K562 (cell line): Measurements from ENCODE around the gene BRF1. TPM values are rescaled to one million over a fixed set of nuclear protein-coding genes. Genes with fewer than 3 reads are reported as not detected.

Experiments
- ATAC-seq: fragments of 200-7000 bp; cut with Tn5 transposase; 3 replicates; pipeline ENCODE4 v1.9.1; 2020; ENCODE audit warnings: moderate library complexity
- BruUV-seq: library from RNA; stranded (reverse); fragments of 400-500 nt; replicated peaks from 2 replicates; lab custom pipeline; 2021; lab: Mats Ljungman, UMichigan
- CTCF ChIA-PET: fragments of 300-600 bp; formaldehyde crosslinking; extraction: SDS; loops from one replicate; lab custom pipeline; 2021; ENCODE audit warnings: low intra/inter-chr PET ratio; lab: Yijun Ruan, JAX
- POLR2A ChIA-PET: fragments of 300-600, 350-650 bp; sonication (Branson Sonifier 250); formaldehyde crosslinking; extraction: SDS; loops from one replicate; lab custom pipeline; 2021; ENCODE audit warnings: antibody characterized with exemption, inconsistent platforms; lab: Yijun Ruan, JAX
- DNase-seq, 4 experiments: peaks; one replicate each; pipeline versions ENCODE4 v3.0.0 to v3.0.0-alpha.2; 2011 to 2018; ENCODE audit warnings: low spot score in 3 of 4, mixed read lengths in 3 of 4; ENCODE audit errors: extremely low read depth in 1 of 4
- FAIRE-seq: peaks from 2 replicates; lab custom pipeline; 2011; peaks lifted over from hg19 to GRCh38; lab: Jason Lieb, UNC
- H2AFZ ChIP-seq: 2 replicates; pipeline ENCODE4 v1.6.0; 2011; ENCODE audit warnings: low read depth, low read length, control low read depth, inconsistent platforms
- H3K27ac ChIP-seq: fragments of 200-600 bp; 3 replicates; pipeline ENCODE4 v1.8.0; 2011; ENCODE audit warnings: low read depth, mild to moderate bottlenecking, control low read depth, inconsistent platforms, low read length, moderate library complexity, mixed read lengths; ENCODE audit errors: extremely low read depth
- H3K27me3 ChIP-seq, 2 experiments: fragments of 300-600 bp in 1 of 2; 2 replicates in 1 of 2; 3 replicates in 1 of 2; pipeline versions ENCODE4 v1.6.0 to v1.8.0; 2011; ENCODE audit warnings: inconsistent platforms in 2 of 2, low read length in 2 of 2, mild to moderate bottlenecking in 1 of 2, mixed read lengths in 1 of 2, moderate library complexity in 1 of 2; ENCODE audit not compliant: control insufficient read depth in 2 of 2, insufficient read depth in 2 of 2
- H3K36me3 ChIP-seq: fragments of 300-600 bp; 3 replicates; pipeline ENCODE4 v1.8.0; 2011; ENCODE audit warnings: mild to moderate bottlenecking, low read length, inconsistent platforms; ENCODE audit not compliant: control insufficient read depth, insufficient read depth
- H3K4me1 ChIP-seq, 2 experiments: fragments of 200-600 bp in 1 of 2; replicated peaks in 1 of 2; 2 replicates in 1 of 2; 3 replicates in 1 of 2; pipeline versions ENCODE4 v1.5.1 to v1.8.0; 2011; ENCODE audit warnings: inconsistent platforms in 2 of 2, low read length in 2 of 2, mild to moderate bottlenecking in 1 of 2, mixed read lengths in 1 of 2, moderate library complexity in 1 of 2; ENCODE audit not compliant: control insufficient read depth in 2 of 2, insufficient read depth in 2 of 2
- H3K4me2 ChIP-seq: 2 replicates; pipeline ENCODE4 v1.6.1; 2011; ENCODE audit warnings: low read length, control low read depth, inconsistent platforms, mixed read lengths; ENCODE audit not compliant: insufficient read depth
- H3K4me3 ChIP-seq: fragments of 200-600 bp; sonication (generic), shearing (Covaris generic); 2 replicates; pipeline ENCODE4 v1.5.1; 2016; ENCODE audit warnings: control low read depth, inconsistent platforms
- H3K79me2 ChIP-seq: fragments of 200-600 bp; 3 replicates; pipeline ENCODE4 v1.8.0; 2011; ENCODE audit warnings: low read length, inconsistent platforms; ENCODE audit not compliant: control insufficient read depth, insufficient read depth
- H3K9ac ChIP-seq, 2 experiments: 2 replicates each; pipeline versions ENCODE4 v1.6.0 to v1.6.1; 2011; ENCODE audit warnings: low read depth in 2 of 2, low read length in 2 of 2, control low read depth in 1 of 2, inconsistent platforms in 1 of 2, mild to moderate bottlenecking in 1 of 2, mixed read lengths in 1 of 2; ENCODE audit not compliant: insufficient read depth in 1 of 2
- H3K9me1 ChIP-seq: one replicate; pipeline ENCODE4 v1.6.0; 2011; ENCODE audit warnings: inconsistent platforms, mild to moderate bottlenecking, low read length, moderate library complexity; ENCODE audit not compliant: control insufficient read depth, insufficient read depth
- H3K9me3 ChIP-seq: replicated peaks from 2 replicates; pipeline ENCODE4 v1.5.1; 2011; ENCODE audit warnings: low read depth, low read length, inconsistent platforms; ENCODE audit not compliant: control insufficient read depth, insufficient read depth
- H4K20me1 ChIP-seq: replicated peaks from 2 replicates; pipeline ENCODE4 v1.6.1; 2011; ENCODE audit warnings: low read length, inconsistent platforms, mixed read lengths; ENCODE audit not compliant: control insufficient read depth, insufficient read depth
- CBX3 ChIP-seq, 2 experiments: IDR thresholded peaks; 1 replicate in 1 of 2; 2 replicates in 1 of 2; pipeline ENCODE4 v1.6.1; 2012; ENCODE audit warnings: inconsistent platforms in 2 of 2, low read length in 2 of 2, borderline replicate concordance in 1 of 2, control low read depth in 1 of 2
- EGR1 ChIP-seq: fragments of 450-650 bp; conservative IDR thresholded peaks from 2 replicates; pipeline ENCODE4 v1.6.1; 2017; ENCODE audit warnings: mild to moderate bottlenecking
- ELK1 ChIP-seq: sonication (generic); formaldehyde crosslinking; IDR thresholded peaks from 2 replicates; pipeline ENCODE4 v1.8.1; 2022; ENCODE audit warnings: missing genetic modification reagents
- ETV5 ChIP-seq: sonication (generic); formaldehyde crosslinking; IDR thresholded peaks from 2 replicates; pipeline ENCODE4 v1.4.0; 2020; ENCODE audit warnings: low read depth, mild to moderate bottlenecking, missing genetic modification reagents
- HDGF ChIP-seq: fragments of 450-650 bp; IDR thresholded peaks from 2 replicates; pipeline ENCODE4 v1.6.1; 2016
- MECOM ChIP-seq: fragments of 250-450 bp; sonication (Bioruptor Pico); IDR thresholded peaks from 2 replicates; pipeline ENCODE4 v1.8.0; 2022; ENCODE audit warnings: inconsistent platforms
- MIER1 ChIP-seq: fragments of 450-650 bp; IDR thresholded peaks from 2 replicates; pipeline ENCODE4 v1.6.1; 2016; ENCODE audit warnings: antibody characterized with exemption, mild to moderate bottlenecking, low read depth
- NFYB ChIP-seq: IDR thresholded peaks from 2 replicates; pipeline ENCODE4 v1.6.1; 2011; ENCODE audit warnings: mild to moderate bottlenecking, moderate library complexity; ENCODE audit not compliant: insufficient read length; ENCODE audit errors: extremely low read depth
- SMC3 ChIP-seq: conservative IDR thresholded peaks from 2 replicates; pipeline ENCODE4 v1.6.1; 2011; ENCODE audit warnings: low read depth, low read length, improper control_type of control experiment; ENCODE audit not compliant: insufficient read depth
- TRIM28 ChIP-seq: fragments of 450-650 bp; IDR thresholded peaks from 2 replicates; pipeline ENCODE4 v1.6.1; 2017
- USF1 ChIP-seq: sonication (generic); formaldehyde crosslinking; IDR thresholded peaks from 2 replicates; pipeline ENCODE4 v1.9.0; 2022; ENCODE audit warnings: mild to moderate bottlenecking, missing genetic modification reagents
- WHSC1 ChIP-seq: IDR thresholded peaks from one replicate; pipeline ENCODE4 v1.6.1; 2012; ENCODE audit warnings: low read length, control low read depth, inconsistent platforms
- ZNF197 ChIP-seq: fragments of 200-800 bp; sonication (Bioruptor generic); IDR thresholded peaks from 2 replicates; pipeline ENCODE4 v1.6.1; 2016; ENCODE audit warnings: low read depth, missing genetic modification characterization, missing compliant biosample characterization
- ZNF586 ChIP-seq: fragments of 450-650 bp; formaldehyde crosslinking; conservative IDR thresholded peaks from 2 replicates; pipeline ENCODE4 v1.4.0; 2020; ENCODE audit warnings: mild to moderate bottlenecking, moderate library complexity
- WGBS: fragments of 100-300 bp; shearing (Covaris generic); methylation state at CpG from one replicate; pipeline ENCODE4 v1.1.6; 2016; ENCODE audit warnings: low coverage, mixed read lengths; ENCODE audit not compliant: insufficient coverage; ENCODE audit errors: missing lambda C conversion rate; 5-methylcytosine and 5-hydroxymethylcytosine counted together
- in situ Hi-C: fragments of 300-500 bp; cut with MboI; formaldehyde crosslinking; loops from 4 replicates; pipeline ENCODE4 v1.15.0; 2018; ENCODE audit warnings: inconsistent platforms, mixed read lengths
- intact Hi-C: fragments of 100-400 bp; cut with micrococcal nuclease; formaldehyde crosslinking; loops from 2 replicates; pipeline ENCODE4 v1.14.2; 2022
- polyA plus RNA-seq, 8 experiments: library from polyadenylated mRNA; depleted of rRNA in 4 of 8; stranded (reverse) in 5 of 8; unstranded in 3 of 8; fragments of >200 nt; fragmentation: Nextera tagmentation in 2 of 8; fragmentation: Illumina TruSeq in 1 of 8; extraction: Ambion mirVana in 2 of 8; extraction: Trizol in 1 of 8; gene quantifications; 2 replicates each; pipeline versions ENCODE4 v1.2.1 to v1.2.3, GENCODE V29; 2011 to 2014; ENCODE audit warnings: inconsistent platforms in 1 of 8, missing spikeins in 1 of 8
- total RNA-seq, 7 experiments: library from RNA; depleted of rRNA in 6 of 7; stranded (reverse); fragments of >200 nt in 6 of 7; fragmentation: Illumina TruSeq in 2 of 7; extraction: Trizol in 2 of 7; gene quantifications; 2 replicates each; pipeline versions ENCODE4 v1.2.1 to v1.2.3, GENCODE V29; 2011 to 2021; ENCODE audit warnings: low replicate concordance in 1 of 7
- TF ChIP-seq, protein P1 (sequence below): fragments of 250-450 bp; sonication (Bioruptor Pico); IDR thresholded peaks from 2 replicates; pipeline ENCODE4 v1.4.0; 2020; ENCODE audit warnings: mild to moderate bottlenecking, moderate library complexity

Gene BRF1
- total and polyA plus RNA-seq, 9 of the 15 experiments (the other 6 are each of a cell fraction or from before 2014, with no cell fraction given) = 0.14 to 24.6 (median 8.2) TPM

- Histone ChIP-seq H4K20me1 (no peaks in the 10 kb centered on the region), H3K4me2 (no peak overlapping the region), H3K9ac (no peak overlapping the region), H3K27me3 (no peaks in the 10 kb centered on the region)
- POLR2A ChIA-PET = interaction anchor here (0.6 kb wide), 1 partner anchor 9 kb away, joined by 3 read pairs; no protein-coding TSS in a partner anchor
- WGBS = 68% methylated on average over 2 of the region's 6 CpGs
- TF ChIP-seq CBX3 (IDR thresholded peaks at IDR 0.05; ENCODE audit: borderline replicate concordance in 1 of 2, low read length in 2 of 2) (no peak), ETV5 (no peak), ZNF586 (no peak), ZNF197 (no peak), ELK1 (no peak), USF1 (CRISPR knock-in tag) (no peak), MECOM (CRISPR knock-in tag) (no peak), HDGF (no peak), MIER1 (no peak), TRIM28 (no peak), SMC3 (no peak), WHSC1 (no peak), EGR1 (no peak), NFYB (no peak)
- TF ChIP-seq, protein P1, sequence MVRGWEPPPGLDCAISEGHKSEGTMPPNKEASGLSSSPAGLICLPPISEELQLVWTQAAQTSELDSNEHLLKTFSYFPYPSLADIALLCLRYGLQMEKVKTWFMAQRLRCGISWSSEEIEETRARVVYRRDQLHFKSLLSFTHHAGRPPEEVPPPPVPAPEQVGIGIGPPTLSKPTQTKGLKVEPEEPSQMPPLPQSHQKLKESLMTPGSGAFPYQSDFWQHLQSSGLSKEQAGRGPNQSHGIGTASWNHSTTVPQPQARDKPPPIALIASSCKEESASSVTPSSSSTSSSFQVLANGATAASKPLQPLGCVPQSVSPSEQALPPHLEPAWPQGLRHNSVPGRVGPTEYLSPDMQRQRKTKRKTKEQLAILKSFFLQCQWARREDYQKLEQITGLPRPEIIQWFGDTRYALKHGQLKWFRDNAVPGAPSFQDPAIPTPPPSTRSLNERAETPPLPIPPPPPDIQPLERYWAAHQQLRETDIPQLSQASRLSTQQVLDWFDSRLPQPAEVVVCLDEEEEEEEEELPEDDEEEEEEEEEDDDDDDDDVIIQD (CRISPR knock-in tag) = no peak
- TF ChIP-seq, all 486 proteins: peak for 0
- no peaks in the 10 kb centered on the region for H3K36me3 ChIP-seq
- no TSS peak for BruUV-seq
- H3K9me3 ChIP-seq = no peaks in the 10 kb centered on the region
- H3K79me2 ChIP-seq = no peaks in the 10 kb centered on the region; the same call in 2 of the 3 replicates
- CTCF ChIA-PET = no interaction called here
- ATAC-seq (no peak), FAIRE-seq (no peak), DNase-seq (no peak)
- no peak overlapping the region for H3K4me3 ChIP-seq
- no peak overlapping the region for H2AFZ ChIP-seq
- in situ Hi-C loops = no loop called here
- intact Hi-C loops = no loop called here
- H3K9me1 ChIP-seq = no peaks in the 10 kb centered on the region
- peaks cover 0 to 12% of the 10 kb centered on the region in 2 experiments; a peak in 2 of 5 replicates for H3K4me1 ChIP-seq
- no peak overlapping the region for H3K27ac ChIP-seq
These were observed 26.2 kb downstream of the BRF1 start for GRCh38 chr14:105274637-105275036.
